Panc1 (cell line): ENCODE measurements around the gene PODNL1.

Experiments used
- CTCF ChIP-seq: fragments of 450-650 bp; IDR thresholded peaks from 2 replicates; pipeline ENCODE4 v1.5.1; 2017; ENCODE audit warnings: mild to moderate bottlenecking
- POLR2AphosphoS5 ChIP-seq: IDR thresholded peaks from 2 replicates; pipeline ENCODE4 v1.6.1; 2012; ENCODE audit warnings: mild to moderate bottlenecking, low read depth, low read length, moderate library complexity
- TCF7L2 ChIP-seq: IDR thresholded peaks from 2 replicates; pipeline ENCODE4 v1.6.1; 2011; ENCODE audit warnings: mild to moderate bottlenecking, low read depth, low read length, inconsistent platforms
- TF ChIP-seq, protein P1 (sequence below), 2 experiments: IDR thresholded peaks; 2 replicates each; pipeline ENCODE4 v1.6.1; 2011 to 2012; ENCODE audit warnings: low read depth in 2 of 2, control low read depth in 1 of 2, low read length in 1 of 2, mild to moderate bottlenecking in 1 of 2, moderate library complexity in 1 of 2; ENCODE audit not compliant: insufficient read depth in 1 of 2

- TF ChIP-seq CTCF (no peak), TCF7L2 (no peak), POLR2AphosphoS5 (no peak)
- TF ChIP-seq, protein P1, sequence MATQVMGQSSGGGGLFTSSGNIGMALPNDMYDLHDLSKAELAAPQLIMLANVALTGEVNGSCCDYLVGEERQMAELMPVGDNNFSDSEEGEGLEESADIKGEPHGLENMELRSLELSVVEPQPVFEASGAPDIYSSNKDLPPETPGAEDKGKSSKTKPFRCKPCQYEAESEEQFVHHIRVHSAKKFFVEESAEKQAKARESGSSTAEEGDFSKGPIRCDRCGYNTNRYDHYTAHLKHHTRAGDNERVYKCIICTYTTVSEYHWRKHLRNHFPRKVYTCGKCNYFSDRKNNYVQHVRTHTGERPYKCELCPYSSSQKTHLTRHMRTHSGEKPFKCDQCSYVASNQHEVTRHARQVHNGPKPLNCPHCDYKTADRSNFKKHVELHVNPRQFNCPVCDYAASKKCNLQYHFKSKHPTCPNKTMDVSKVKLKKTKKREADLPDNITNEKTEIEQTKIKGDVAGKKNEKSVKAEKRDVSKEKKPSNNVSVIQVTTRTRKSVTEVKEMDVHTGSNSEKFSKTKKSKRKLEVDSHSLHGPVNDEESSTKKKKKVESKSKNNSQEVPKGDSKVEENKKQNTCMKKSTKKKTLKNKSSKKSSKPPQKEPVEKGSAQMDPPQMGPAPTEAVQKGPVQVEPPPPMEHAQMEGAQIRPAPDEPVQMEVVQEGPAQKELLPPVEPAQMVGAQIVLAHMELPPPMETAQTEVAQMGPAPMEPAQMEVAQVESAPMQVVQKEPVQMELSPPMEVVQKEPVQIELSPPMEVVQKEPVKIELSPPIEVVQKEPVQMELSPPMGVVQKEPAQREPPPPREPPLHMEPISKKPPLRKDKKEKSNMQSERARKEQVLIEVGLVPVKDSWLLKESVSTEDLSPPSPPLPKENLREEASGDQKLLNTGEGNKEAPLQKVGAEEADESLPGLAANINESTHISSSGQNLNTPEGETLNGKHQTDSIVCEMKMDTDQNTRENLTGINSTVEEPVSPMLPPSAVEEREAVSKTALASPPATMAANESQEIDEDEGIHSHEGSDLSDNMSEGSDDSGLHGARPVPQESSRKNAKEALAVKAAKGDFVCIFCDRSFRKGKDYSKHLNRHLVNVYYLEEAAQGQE (IDR thresholded peaks at IDR 0.05; ENCODE audit: insufficient read depth in 1 of 2, low read depth in 2 of 2, low read length in 1 of 2) = no peak
Measured at GRCh38 chr19:13966684-13967128, 28.5 kb upstream of the PODNL1 start.
